OCI-LY1 (cell line): Measurements from ENCODE around the gene TXNL4B.

Source experiments
- CTCF ChIP-seq: fragments of 200-600 bp; sonication (generic), shearing (Covaris generic); IDR thresholded peaks from 2 replicates; pipeline ENCODE4 v1.5.1; 2017; ENCODE audit warnings: mild to moderate bottlenecking, antibody characterized with exemption, low read length, moderate library complexity, mixed read lengths
- EZH2 ChIP-seq: fragments of 200-600 bp; sonication (generic), shearing (Covaris generic); IDR thresholded peaks from 2 replicates; pipeline ENCODE4 v1.8.0; 2017; ENCODE audit warnings: borderline replicate concordance, mixed run types, mild to moderate bottlenecking, antibody characterized with exemption, low read length, moderate library complexity, mixed read lengths

DNA sequence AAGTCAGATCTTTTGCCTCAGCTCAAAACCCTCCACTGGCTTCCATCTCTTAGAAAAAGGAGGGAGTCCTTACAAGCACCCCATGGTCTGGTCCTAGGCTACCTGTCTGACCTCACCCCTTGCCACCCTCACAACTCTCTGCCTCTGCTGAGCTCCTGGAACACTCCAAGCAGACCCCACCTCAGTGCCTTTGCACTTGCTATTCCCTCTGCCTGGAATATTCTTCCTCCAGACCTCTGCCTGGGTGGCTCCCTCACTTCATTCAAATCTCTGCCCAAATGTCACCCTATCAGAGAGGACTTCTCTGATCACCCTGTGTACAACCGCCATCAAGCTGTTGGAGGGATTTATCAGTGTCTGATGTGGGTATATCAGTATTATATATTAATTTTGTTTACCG lies 41.1 kb upstream of the TXNL4B start:
- TF ChIP-seq CTCF (no peak), EZH2 (no peak)
